K562 (cell line): ENCODE measurements around the gene ZDHHC14. TPM values are rescaled to one million over a fixed set of nuclear protein-coding genes. Genes with fewer than 3 reads are reported as not detected.

Experiments used
- ATAC-seq: fragments of 200-7000 bp; cut with Tn5 transposase; 3 replicates; pipeline ENCODE4 v1.9.1; 2020; ENCODE audit warnings: moderate library complexity
- BruUV-seq: library from RNA; stranded (reverse); fragments of 400-500 nt; replicated peaks from 2 replicates; lab custom pipeline; 2021; lab: Mats Ljungman, UMichigan
- CTCF ChIA-PET: fragments of 300-600 bp; formaldehyde crosslinking; extraction: SDS; loops from one replicate; lab custom pipeline; 2021; ENCODE audit warnings: low intra/inter-chr PET ratio; lab: Yijun Ruan, JAX
- POLR2A ChIA-PET: fragments of 300-600, 350-650 bp; sonication (Branson Sonifier 250); formaldehyde crosslinking; extraction: SDS; loops from one replicate; lab custom pipeline; 2021; ENCODE audit warnings: antibody characterized with exemption, inconsistent platforms; lab: Yijun Ruan, JAX
- DNase-seq, 4 experiments: peaks; one replicate each; pipeline versions ENCODE4 v3.0.0 to v3.0.0-alpha.2; 2011 to 2018; ENCODE audit warnings: low spot score in 3 of 4, mixed read lengths in 3 of 4; ENCODE audit errors: extremely low read depth in 1 of 4
- FAIRE-seq: peaks from 2 replicates; lab custom pipeline; 2011; peaks lifted over from hg19 to GRCh38; lab: Jason Lieb, UNC
- H2AFZ ChIP-seq: 2 replicates; pipeline ENCODE4 v1.6.0; 2011; ENCODE audit warnings: low read depth, low read length, control low read depth, inconsistent platforms
- H3K27ac ChIP-seq: fragments of 200-600 bp; 3 replicates; pipeline ENCODE4 v1.8.0; 2011; ENCODE audit warnings: low read depth, mild to moderate bottlenecking, control low read depth, inconsistent platforms, low read length, moderate library complexity, mixed read lengths; ENCODE audit errors: extremely low read depth
- H3K27me3 ChIP-seq, 2 experiments: fragments of 300-600 bp in 1 of 2; 2 replicates in 1 of 2; 3 replicates in 1 of 2; pipeline versions ENCODE4 v1.6.0 to v1.8.0; 2011; ENCODE audit warnings: inconsistent platforms in 2 of 2, low read length in 2 of 2, mild to moderate bottlenecking in 1 of 2, mixed read lengths in 1 of 2, moderate library complexity in 1 of 2; ENCODE audit not compliant: control insufficient read depth in 2 of 2, insufficient read depth in 2 of 2
- H3K36me3 ChIP-seq: fragments of 300-600 bp; 3 replicates; pipeline ENCODE4 v1.8.0; 2011; ENCODE audit warnings: mild to moderate bottlenecking, low read length, inconsistent platforms; ENCODE audit not compliant: control insufficient read depth, insufficient read depth
- H3K4me1 ChIP-seq, 2 experiments: fragments of 200-600 bp in 1 of 2; replicated peaks in 1 of 2; 2 replicates in 1 of 2; 3 replicates in 1 of 2; pipeline versions ENCODE4 v1.5.1 to v1.8.0; 2011; ENCODE audit warnings: inconsistent platforms in 2 of 2, low read length in 2 of 2, mild to moderate bottlenecking in 1 of 2, mixed read lengths in 1 of 2, moderate library complexity in 1 of 2; ENCODE audit not compliant: control insufficient read depth in 2 of 2, insufficient read depth in 2 of 2
- H3K4me2 ChIP-seq: 2 replicates; pipeline ENCODE4 v1.6.1; 2011; ENCODE audit warnings: low read length, control low read depth, inconsistent platforms, mixed read lengths; ENCODE audit not compliant: insufficient read depth
- H3K4me3 ChIP-seq: fragments of 200-600 bp; sonication (generic), shearing (Covaris generic); 2 replicates; pipeline ENCODE4 v1.5.1; 2016; ENCODE audit warnings: control low read depth, inconsistent platforms
- H3K79me2 ChIP-seq: fragments of 200-600 bp; 3 replicates; pipeline ENCODE4 v1.8.0; 2011; ENCODE audit warnings: low read length, inconsistent platforms; ENCODE audit not compliant: control insufficient read depth, insufficient read depth
- H3K9ac ChIP-seq, 2 experiments: 2 replicates each; pipeline versions ENCODE4 v1.6.0 to v1.6.1; 2011; ENCODE audit warnings: low read depth in 2 of 2, low read length in 2 of 2, control low read depth in 1 of 2, inconsistent platforms in 1 of 2, mild to moderate bottlenecking in 1 of 2, mixed read lengths in 1 of 2; ENCODE audit not compliant: insufficient read depth in 1 of 2
- H3K9me1 ChIP-seq: one replicate; pipeline ENCODE4 v1.6.0; 2011; ENCODE audit warnings: inconsistent platforms, mild to moderate bottlenecking, low read length, moderate library complexity; ENCODE audit not compliant: control insufficient read depth, insufficient read depth
- H3K9me3 ChIP-seq: replicated peaks from 2 replicates; pipeline ENCODE4 v1.5.1; 2011; ENCODE audit warnings: low read depth, low read length, inconsistent platforms; ENCODE audit not compliant: control insufficient read depth, insufficient read depth
- H4K20me1 ChIP-seq: replicated peaks from 2 replicates; pipeline ENCODE4 v1.6.1; 2011; ENCODE audit warnings: low read length, inconsistent platforms, mixed read lengths; ENCODE audit not compliant: control insufficient read depth, insufficient read depth
- MBD2 ChIP-seq: sonication (generic); IDR thresholded peaks from 2 replicates; pipeline ENCODE4 v1.6.1; 2016; ENCODE audit warnings: low read depth, borderline replicate concordance
- POLR2G ChIP-seq: fragments of 200-400 bp; formaldehyde crosslinking; IDR thresholded peaks from 2 replicates; pipeline ENCODE4 v1.6.1; 2017; ENCODE audit warnings: low read depth, mild to moderate bottlenecking, antibody characterized with exemption, low read length, moderate library complexity
- SLC30A9 ChIP-seq: fragments of 250-450 bp; sonication (Bioruptor Pico); IDR thresholded peaks from 2 replicates; pipeline ENCODE4 v1.8.0; 2022; ENCODE audit warnings: mild to moderate bottlenecking, moderate library complexity
- SMAD1 ChIP-seq: fragments of 150-350 bp; IDR thresholded peaks from 2 replicates; pipeline ENCODE4 v1.6.1; 2014; ENCODE audit warnings: low read length, low read depth; ENCODE audit not compliant: partially characterized antibody
- WGBS: fragments of 100-300 bp; shearing (Covaris generic); methylation state at CpG from one replicate; pipeline ENCODE4 v1.1.6; 2016; ENCODE audit warnings: low coverage, mixed read lengths; ENCODE audit not compliant: insufficient coverage; ENCODE audit errors: missing lambda C conversion rate; 5-methylcytosine and 5-hydroxymethylcytosine counted together
- in situ Hi-C: fragments of 300-500 bp; cut with MboI; formaldehyde crosslinking; loops from 4 replicates; pipeline ENCODE4 v1.15.0; 2018; ENCODE audit warnings: inconsistent platforms, mixed read lengths
- intact Hi-C: fragments of 100-400 bp; cut with micrococcal nuclease; formaldehyde crosslinking; loops from 2 replicates; pipeline ENCODE4 v1.14.2; 2022
- polyA plus RNA-seq, 8 experiments: library from polyadenylated mRNA; depleted of rRNA in 4 of 8; stranded (reverse) in 5 of 8; unstranded in 3 of 8; fragments of >200 nt; fragmentation: Nextera tagmentation in 2 of 8; fragmentation: Illumina TruSeq in 1 of 8; extraction: Ambion mirVana in 2 of 8; extraction: Trizol in 1 of 8; gene quantifications; 2 replicates each; pipeline versions ENCODE4 v1.2.1 to v1.2.3, GENCODE V29; 2011 to 2014; ENCODE audit warnings: inconsistent platforms in 1 of 8, missing spikeins in 1 of 8
- total RNA-seq, 7 experiments: library from RNA; depleted of rRNA in 6 of 7; stranded (reverse); fragments of >200 nt in 6 of 7; fragmentation: Illumina TruSeq in 2 of 7; extraction: Trizol in 2 of 7; gene quantifications; 2 replicates each; pipeline versions ENCODE4 v1.2.1 to v1.2.3, GENCODE V29; 2011 to 2021; ENCODE audit warnings: low replicate concordance in 1 of 7
- TF ChIP-seq, protein P1 (sequence below): sonication (generic); formaldehyde crosslinking; IDR thresholded peaks from 2 replicates; pipeline ENCODE4 v1.8.0; 2022; ENCODE audit warnings: mild to moderate bottlenecking, low read depth, missing genetic modification reagents

Gene ZDHHC14
- total and polyA plus RNA-seq, 9 of the 15 experiments (the other 6 are each of a cell fraction or from before 2014, with no cell fraction given), result 0.92 to 23.1 (median 13.8) TPM

DNA sequence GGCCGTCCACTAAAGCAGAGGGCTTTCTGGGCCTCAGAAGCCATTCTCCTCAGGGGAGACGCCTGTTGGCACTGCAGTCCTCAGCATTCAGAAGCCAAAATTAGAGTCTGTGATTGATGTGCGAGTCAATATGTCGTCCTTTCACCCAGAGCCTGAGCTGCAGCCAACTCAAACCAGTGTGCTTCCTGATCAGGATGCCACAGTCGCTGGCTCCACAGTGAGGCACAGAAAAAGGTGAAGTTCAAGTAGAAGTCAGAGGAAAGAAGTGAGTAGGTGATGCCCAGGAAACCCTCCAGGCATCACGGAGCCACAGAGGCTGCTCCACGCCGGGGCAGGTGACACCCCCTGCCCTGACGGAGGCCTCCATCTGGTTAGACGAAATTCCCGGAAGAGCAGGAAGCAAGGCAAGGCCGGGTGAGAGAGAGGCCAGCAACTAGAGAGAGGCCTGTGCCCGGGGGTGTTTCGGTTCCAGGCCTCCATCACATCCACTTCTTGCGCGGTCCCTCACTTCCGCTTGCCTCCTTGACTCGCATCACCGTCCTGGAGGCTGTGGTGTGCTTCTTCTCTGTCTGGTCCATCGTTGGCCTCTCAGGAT lies 264.3 kb downstream of the ZDHHC14 start:
- Histone ChIP-seq H4K20me1 (no peaks in the 10 kb centered on the region), H3K79me2 (no peaks in the 10 kb centered on the region), H3K36me3 (peaks cover 7% of the 10 kb centered on the region; the same call in 2 of the 3 replicates), H3K4me1 (no peaks in the 10 kb centered on the region), H3K4me2 (no peak overlapping the region), H3K9ac (no peak overlapping the region), H3K27me3 (no peaks in the 10 kb centered on the region), H3K27ac (no peak overlapping the region), H3K4me3 (no peak overlapping the region), H3K9me1 (no peaks in the 10 kb centered on the region)
- WGBS, result 77% methylated on average over 19 of the region's 20 CpGs
- ATAC-seq (no peak), FAIRE-seq (no peak)
- POLR2A ChIA-PET, result no interaction called here
- no TSS peak for BruUV-seq
- TF ChIP-seq MBD2 (no peak), POLR2G (0 out of 2 replicates have a peak, but pooled peaks have one; percentile 15)
- TF ChIP-seq, all 486 proteins: peak for 1
- H3K9me3 ChIP-seq, result no peaks in the 10 kb centered on the region
- DNase-seq, result no peak
- in situ Hi-C loops, result no loop called here
- intact Hi-C loops, result no loop called here
- no peak overlapping the region for H2AFZ ChIP-seq
- CTCF ChIA-PET, result no interaction called here

DNA sequence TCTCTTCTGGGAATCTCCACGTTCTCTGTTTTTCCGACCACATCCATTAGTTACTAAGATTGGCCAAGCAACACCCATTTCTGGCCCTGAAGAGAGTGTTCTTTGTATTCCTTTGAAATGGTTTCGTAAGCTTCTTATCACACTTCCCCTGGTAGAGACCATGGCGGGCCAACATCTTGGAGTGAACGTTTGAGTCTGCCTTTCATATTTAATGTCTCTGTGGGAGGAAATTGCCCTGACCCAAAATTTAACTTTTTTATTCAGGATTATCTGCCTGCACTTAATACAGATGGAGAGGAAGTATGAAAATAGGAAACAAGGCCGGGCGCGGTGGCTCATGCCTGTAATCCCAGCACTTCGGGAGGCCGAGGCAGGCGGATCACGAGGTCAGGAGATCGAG lies 265.0 kb downstream of the ZDHHC14 start:
- no peaks in the 10 kb centered on the region for H3K79me2 ChIP-seq
- no peak overlapping the region for H3K27ac ChIP-seq
- DNase-seq, result no peak
- 89% methylated on average over 13 of the region's 13 CpGs for WGBS
- no peak overlapping the region for H3K9ac ChIP-seq
- H3K4me3 ChIP-seq, result no peak overlapping the region
- TF ChIP-seq SLC30A9 (CRISPR knock-in tag), result no peak
- TF ChIP-seq, protein P1, sequence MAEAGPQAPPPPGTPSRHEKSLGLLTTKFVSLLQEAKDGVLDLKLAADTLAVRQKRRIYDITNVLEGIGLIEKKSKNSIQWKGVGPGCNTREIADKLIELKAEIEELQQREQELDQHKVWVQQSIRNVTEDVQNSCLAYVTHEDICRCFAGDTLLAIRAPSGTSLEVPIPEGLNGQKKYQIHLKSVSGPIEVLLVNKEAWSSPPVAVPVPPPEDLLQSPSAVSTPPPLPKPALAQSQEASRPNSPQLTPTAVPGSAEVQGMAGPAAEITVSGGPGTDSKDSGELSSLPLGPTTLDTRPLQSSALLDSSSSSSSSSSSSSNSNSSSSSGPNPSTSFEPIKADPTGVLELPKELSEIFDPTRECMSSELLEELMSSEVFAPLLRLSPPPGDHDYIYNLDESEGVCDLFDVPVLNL (CRISPR knock-in tag), result no peak
- TF ChIP-seq SMAD1, result no peak
- TF ChIP-seq, all 486 proteins: peak for 0
- no peak for FAIRE-seq
- no peak overlapping the region for H3K4me2 ChIP-seq
- H4K20me1 ChIP-seq, result no peaks in the 10 kb centered on the region
- H3K27me3 ChIP-seq, result no peaks in the 10 kb centered on the region
- CTCF ChIA-PET, result no interaction called here
- POLR2A ChIA-PET, result interaction anchor here (1.0 to 1.1 kb wide), 2 partner anchors 13 to 23 kb away, joined by 3 to 4 read pairs; no protein-coding TSS in a partner anchor
- no peaks in the 10 kb centered on the region for H3K9me1 ChIP-seq
- H3K36me3 ChIP-seq, result peaks cover 7% of the 10 kb centered on the region; the same call in 2 of the 3 replicates
- H2AFZ ChIP-seq, result no peak overlapping the region
- intact Hi-C loops, result no loop called here
- no TSS peak for BruUV-seq
- H3K4me1 ChIP-seq, result no peaks in the 10 kb centered on the region
- in situ Hi-C loops, result no loop called here
- H3K9me3 ChIP-seq, result no peaks in the 10 kb centered on the region
- ATAC-seq, result no peak
